ENCODE data around the gene ARID1A.

DNA sequence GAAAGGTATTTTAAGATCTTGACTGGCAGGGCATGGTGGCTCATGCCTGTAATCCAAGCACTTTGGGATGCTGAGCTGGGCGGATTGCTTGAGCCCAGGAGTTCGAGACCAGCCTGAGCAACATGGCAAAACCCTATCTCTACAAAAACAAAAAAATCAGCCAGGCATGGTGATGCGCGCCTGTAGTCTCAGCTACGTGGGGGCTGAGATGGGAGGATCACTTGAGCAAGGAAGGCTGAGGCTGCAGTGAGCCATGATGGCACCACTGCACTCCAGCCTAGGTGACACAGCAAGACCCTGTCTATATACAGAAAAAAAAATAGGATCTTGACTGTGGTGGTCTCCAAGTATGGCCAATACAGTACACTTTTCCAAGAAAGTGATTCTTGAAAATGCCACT lies 16.0 kb downstream of the ARID1A start:
- TF ChIP-seq, protein P1, sequence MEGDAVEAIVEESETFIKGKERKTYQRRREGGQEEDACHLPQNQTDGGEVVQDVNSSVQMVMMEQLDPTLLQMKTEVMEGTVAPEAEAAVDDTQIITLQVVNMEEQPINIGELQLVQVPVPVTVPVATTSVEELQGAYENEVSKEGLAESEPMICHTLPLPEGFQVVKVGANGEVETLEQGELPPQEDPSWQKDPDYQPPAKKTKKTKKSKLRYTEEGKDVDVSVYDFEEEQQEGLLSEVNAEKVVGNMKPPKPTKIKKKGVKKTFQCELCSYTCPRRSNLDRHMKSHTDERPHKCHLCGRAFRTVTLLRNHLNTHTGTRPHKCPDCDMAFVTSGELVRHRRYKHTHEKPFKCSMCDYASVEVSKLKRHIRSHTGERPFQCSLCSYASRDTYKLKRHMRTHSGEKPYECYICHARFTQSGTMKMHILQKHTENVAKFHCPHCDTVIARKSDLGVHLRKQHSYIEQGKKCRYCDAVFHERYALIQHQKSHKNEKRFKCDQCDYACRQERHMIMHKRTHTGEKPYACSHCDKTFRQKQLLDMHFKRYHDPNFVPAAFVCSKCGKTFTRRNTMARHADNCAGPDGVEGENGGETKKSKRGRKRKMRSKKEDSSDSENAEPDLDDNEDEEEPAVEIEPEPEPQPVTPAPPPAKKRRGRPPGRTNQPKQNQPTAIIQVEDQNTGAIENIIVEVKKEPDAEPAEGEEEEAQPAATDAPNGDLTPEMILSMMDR (conservative IDR thresholded peaks at IDR 0.05; ENCODE audit: low read length) = no peak
- no peak for TF ChIP-seq EZH2phosphoT487 (IDR thresholded peaks at IDR 0.05; ENCODE audit: borderline replicate concordance, low read depth, low read length)

Measured in OCI-LY7 (cell line).